NB4 (cell line): ENCODE results near the gene SLC9A4.

Experiments
- MAX ChIP-seq: IDR thresholded peaks from 2 replicates; pipeline ENCODE4 v1.6.1; 2011; ENCODE audit warnings: low read depth, low read length
- POLR2A ChIP-seq: IDR thresholded peaks from 2 replicates; pipeline ENCODE4 v1.6.1; 2011; ENCODE audit warnings: mild to moderate bottlenecking; ENCODE audit not compliant: insufficient read length; ENCODE audit errors: extremely low read depth

- TF ChIP-seq POLR2A = no peak
- TF ChIP-seq MAX = no peak
Measured at GRCh38 chr2:102498414-102498813, 25.4 kb downstream of the SLC9A4 start.
